Smooth muscle cell (in vitro differentiated cells): Measurements from ENCODE around the gene TMEM59L. TPM values are rescaled to one million over a fixed set of nuclear protein-coding genes. Genes with fewer than 3 reads are reported as not detected.

Source experiments
- DNase-seq: peaks from one replicate; lab custom pipeline; 2025; ENCODE audit not compliant: unreplicated experiment; lab: John Stamatoyannopoulos, UW
- H2AFZ ChIP-seq: fragments of 200-600 bp; sonication (generic); 2 replicates; pipeline ENCODE4 v1.6.0; 2016; ENCODE audit warnings: antibody characterized with exemption, low read depth, mild to moderate bottlenecking
- H3F3A ChIP-seq: fragments of 200-600 bp; sonication (generic); 2 replicates; pipeline ENCODE4 v1.6.0; 2017; ENCODE audit warnings: antibody characterized with exemption, low read depth
- H3K27ac ChIP-seq: fragments of 200-600 bp; sonication (generic); 2 replicates; pipeline ENCODE4 v1.5.1; 2016; ENCODE audit warnings: low read depth, mild to moderate bottlenecking
- H3K27me3 ChIP-seq: fragments of 200-600 bp; sonication (generic); 2 replicates; pipeline ENCODE4 v1.6.1; 2016; ENCODE audit warnings: low read depth, mild to moderate bottlenecking
- H3K36me3 ChIP-seq: fragments of 200-600 bp; sonication (generic); 2 replicates; pipeline ENCODE4 v1.5.1; 2016; ENCODE audit warnings: low read depth
- H3K4me1 ChIP-seq: fragments of 200-600 bp; sonication (generic); 2 replicates; pipeline ENCODE4 v1.5.1; 2016; ENCODE audit warnings: low read depth
- H3K4me2 ChIP-seq: fragments of 200-600 bp; sonication (generic); 2 replicates; pipeline ENCODE4 v1.6.0; 2016; ENCODE audit warnings: mild to moderate bottlenecking
- H3K4me3 ChIP-seq: fragments of 200-600 bp; sonication (generic); 2 replicates; pipeline ENCODE4 v1.5.1; 2016; ENCODE audit warnings: mild to moderate bottlenecking
- H3K79me2 ChIP-seq: fragments of 200-600 bp; sonication (generic); 2 replicates; pipeline ENCODE4 v1.6.0; 2016; ENCODE audit warnings: low read depth, mild to moderate bottlenecking
- H3K9ac ChIP-seq: fragments of 200-600 bp; sonication (generic); 2 replicates; pipeline ENCODE4 v1.6.0; 2016; ENCODE audit warnings: low read depth
- H3K9me3 ChIP-seq: fragments of 200-600 bp; sonication (generic); replicated peaks from 2 replicates; pipeline ENCODE4 v1.5.1; 2016; ENCODE audit warnings: low read depth
- H4K20me1 ChIP-seq: fragments of 200-600 bp; sonication (generic); 2 replicates; pipeline ENCODE4 v1.6.0; 2016; ENCODE audit warnings: low read depth
- CTCF ChIP-seq: fragments of 200-600 bp; sonication (generic); IDR thresholded peaks from 2 replicates; pipeline ENCODE4 v1.5.1; 2017; ENCODE audit warnings: borderline replicate concordance, mild to moderate bottlenecking, antibody characterized with exemption; ENCODE audit not compliant: insufficient read depth, poor library complexity, severe bottlenecking
- WGBS: methylation state at CpG from one replicate; pipeline ENCODE4 v1.1.7; 2016; ENCODE audit warnings: low lambda C conversion rate; 5-methylcytosine and 5-hydroxymethylcytosine counted together
- polyA plus RNA-seq: library from polyadenylated mRNA; unstranded; fragments of >200 nt; fragmentation: Nextera tagmentation; extraction: Ambion mirVana; gene quantifications from 2 replicates; pipeline ENCODE4 v1.2.1, GENCODE V29; 2016
- total RNA-seq: library from RNA; depleted of rRNA; stranded (reverse); fragments of >200 nt; gene quantifications from 2 replicates; pipeline ENCODE4 v1.2.3, GENCODE V29; 2014

Gene TMEM59L
- total and polyA plus RNA-seq, 2 experiments from 2014 or later: 4.4 to 42.0 TPM

- Histone ChIP-seq H2AFZ (no peak overlapping the region), H3K4me1 (peaks cover 22% of the 10 kb centered on the region), H3K27me3 (no peaks in the 10 kb centered on the region), H3F3A (peaks cover 23% of the 10 kb centered on the region), H3K36me3 (no peaks in the 10 kb centered on the region), H3K27ac (peak overlapping the region; percentile 95), H3K79me2 (peaks cover 11% of the 10 kb centered on the region), H3K9me3 (no peaks in the 10 kb centered on the region), H3K9ac (no peak overlapping the region), H4K20me1 (peaks cover 7% of the 10 kb centered on the region), H3K4me3 (no peak overlapping the region), H3K4me2 (peak overlapping the region; percentile 80)
- WGBS: 70% methylated on average over 6 of the region's 6 CpGs
- no peak for DNase-seq
- TF ChIP-seq CTCF: no peak
These were observed 39.1 kb downstream of the TMEM59L start for GRCh38 chr19:18651733-18652132.

GRCh38 chr19:18653853-18654252 is 41.2 kb downstream of the TMEM59L start:
- Histone ChIP-seq H3F3A (peaks cover 26% of the 10 kb centered on the region), H3K79me2 (peaks cover 14% of the 10 kb centered on the region), H3K4me2 (no peak overlapping the region), H3K27me3 (no peaks in the 10 kb centered on the region), H4K20me1 (peaks cover 3% of the 10 kb centered on the region), H2AFZ (no peak overlapping the region), H3K9ac (no peak overlapping the region), H3K36me3 (no peaks in the 10 kb centered on the region), H3K27ac (no peak overlapping the region), H3K9me3 (no peaks in the 10 kb centered on the region), H3K4me3 (no peak overlapping the region), H3K4me1 (peaks cover 37% of the 10 kb centered on the region)
- no peak for DNase-seq
- WGBS: no CpG with 5 or more reads among the region's 1 CpG
- TF ChIP-seq CTCF: no peak

GRCh38 chr19:18654469-18654868 is 41.8 kb downstream of the TMEM59L start:
- no peaks in the 10 kb centered on the region for H3K9me3 ChIP-seq
- H3K79me2 ChIP-seq: peaks cover 14% of the 10 kb centered on the region
- WGBS: 96% methylated on average over 6 of the region's 7 CpGs
- peaks cover 39% of the 10 kb centered on the region for H3K4me1 ChIP-seq
- no peak overlapping the region for H2AFZ ChIP-seq
- H3K27me3 ChIP-seq: no peaks in the 10 kb centered on the region
- H3K36me3 ChIP-seq: no peaks in the 10 kb centered on the region
- no peak overlapping the region for H3K9ac ChIP-seq
- H3K27ac ChIP-seq: no peak overlapping the region
- H3K4me3 ChIP-seq: no peak overlapping the region
- no peaks in the 10 kb centered on the region for H4K20me1 ChIP-seq
- no peak for TF ChIP-seq CTCF
- DNase-seq: no peak
- H3F3A ChIP-seq: peaks cover 30% of the 10 kb centered on the region
- H3K4me2 ChIP-seq: no peak overlapping the region

GRCh38 chr19:18655173-18655844 is 42.6 kb downstream of the TMEM59L start:
- Histone ChIP-seq H3K4me1 (peaks cover 37% of the 10 kb centered on the region), H3K79me2 (peaks cover 14% of the 10 kb centered on the region)

More at GRCh38 chr19:18655173-18655844, 42.6 kb downstream of the TMEM59L start:
- peaks cover 27% of the 10 kb centered on the region for H3F3A ChIP-seq
- no peak overlapping the region for H3K4me2 ChIP-seq
- H2AFZ ChIP-seq: no peak overlapping the region
- no peaks in the 10 kb centered on the region for H4K20me1 ChIP-seq
- no peak for TF ChIP-seq CTCF
- H3K27me3 ChIP-seq: no peaks in the 10 kb centered on the region
- H3K36me3 ChIP-seq: no peaks in the 10 kb centered on the region
- H3K9ac ChIP-seq: no peak overlapping the region
- H3K27ac ChIP-seq: no peak overlapping the region
- no peaks in the 10 kb centered on the region for H3K9me3 ChIP-seq
- H3K4me3 ChIP-seq: no peak overlapping the region
- DNase-seq: no peak
- WGBS: 97% methylated on average over 13 of the region's 13 CpGs
